Activated B cell treated with CpG ODN at 0.5 μM for 24 hours (primary cell): ENCODE results near the gene MT2A. TPM values are rescaled to one million over a fixed set of nuclear protein-coding genes. Genes with fewer than 3 reads are reported as not detected.

Experiments
- ATAC-seq: fragments of 200-7000 bp; cut with Tn5 transposase; one replicate; pipeline ENCODE4 v1.10.0; 2021; ENCODE audit warnings: low read depth, mild to moderate bottlenecking, moderate library complexity
- CTCF ChIA-PET: fragments of 350-600 bp; sonication (Branson Sonifier 250); formaldehyde crosslinking; loops from one replicate; lab custom pipeline; 2021; ENCODE audit warnings: antibody characterized with exemption; lab: Charles Lee
- POLR2A ChIA-PET: fragments of 350-600 bp; sonication (Branson Sonifier 250); formaldehyde crosslinking; loops from one replicate; lab custom pipeline; 2021; ENCODE audit warnings: antibody characterized with exemption; lab: Charles Lee
- DNase-seq: peaks from one replicate; pipeline ENCODE4 v3.0.0; 2022
- H3K27ac Mint-ChIP-seq: one replicate; pipeline ENCODE4 v1.8.0; 2020; ENCODE audit warnings: mixed read lengths
- H3K27me3 Mint-ChIP-seq: one replicate; pipeline ENCODE4 v1.8.0; 2021; ENCODE audit warnings: mixed read lengths
- H3K36me3 Mint-ChIP-seq: one replicate; pipeline ENCODE4 v1.8.0; 2021; ENCODE audit warnings: low read depth, mixed read lengths
- H3K4me1 Mint-ChIP-seq: one replicate; pipeline ENCODE4 v1.8.0; 2021; ENCODE audit warnings: mixed read lengths
- H3K4me3 Mint-ChIP-seq: one replicate; pipeline ENCODE4 v1.8.0; 2020; ENCODE audit warnings: mild to moderate bottlenecking, mixed read lengths
- H3K9me3 Mint-ChIP-seq: one replicate; pipeline ENCODE4 v1.8.0; 2020; ENCODE audit warnings: mixed read lengths
- CTCF ChIP-seq: fragments of 200-600 bp; IDR thresholded peaks from one replicate; pipeline ENCODE4 v1.8.0; 2022; ENCODE audit warnings: antibody characterized with exemption, mild to moderate bottlenecking
- intact Hi-C: fragments of 100-400 bp; cut with micrococcal nuclease; formaldehyde crosslinking; loops from one replicate; pipeline ENCODE4 v1.15.1; 2024
- total RNA-seq: library from RNA; stranded (reverse); gene quantifications from 2 replicates; pipeline ENCODE4 v1.2.3, GENCODE V29; 2022

Gene MT2A
- total RNA-seq, 1 donor from 2014 or later = 77.4 TPM

- DNase-seq (no peak), ATAC-seq (no peak)
- H3K4me3 Mint-ChIP-seq = no peak overlapping the region
- POLR2A ChIA-PET = no interaction called here
- H3K36me3 Mint-ChIP-seq = no peaks in the 10 kb centered on the region
- TF ChIP-seq CTCF = no peak
- H3K4me1 Mint-ChIP-seq = peaks cover 49% of the 10 kb centered on the region
- peaks cover 40% of the 10 kb centered on the region for H3K27me3 Mint-ChIP-seq
- no peaks in the 10 kb centered on the region for H3K9me3 Mint-ChIP-seq
- H3K27ac Mint-ChIP-seq = no peak overlapping the region
- intact Hi-C loops = no loop called here
- CTCF ChIA-PET = no interaction called here
Measured at GRCh38 chr16:56628486-56629350, 20.3 kb downstream of the MT2A start.

GRCh38 chr16:56629531-56629930 lies 21.1 kb downstream of the MT2A start:
- DNase-seq (no peak), ATAC-seq (no peak)
- Mint-ChIP-seq H3K9me3 (no peaks in the 10 kb centered on the region), H3K27me3 (peaks cover 43% of the 10 kb centered on the region), H3K27ac (peak overlapping the region; percentile 64), H3K36me3 (no peaks in the 10 kb centered on the region), H3K4me1 (peaks cover 47% of the 10 kb centered on the region), H3K4me3 (no peak overlapping the region)
- ChIA-PET CTCF (interaction anchor here (1.1 to 1.7 kb wide), 4 partner anchors 19 to 72 kb away, joined by 3 to 6 read pairs (median 4); partner anchors contain the start of gene MT2A), POLR2A (interaction anchor here (1.0 to 1.3 kb wide), 4 partner anchors 11 to 54 kb away, joined by 3 to 6 read pairs (median 4); partner anchors contain the start of gene MT2A)
- no peak for TF ChIP-seq CTCF
- intact Hi-C loops = no loop called here

GRCh38 chr16:56630134-56630533 lies 21.8 kb downstream of the MT2A start:
- DNase-seq = no peak

GRCh38 chr16:56631197-56631596 lies 22.8 kb downstream of the MT2A start:
- POLR2A ChIA-PET = no interaction called here
- intact Hi-C loops = loop anchor here (5.0 to 10.0 kb wide), 2 partner anchors 41 to 304 kb away; partner anchors contain the start of gene HERPUD1
- Mint-ChIP-seq H3K27ac (no peak overlapping the region), H3K9me3 (no peaks in the 10 kb centered on the region), H3K4me3 (no peak overlapping the region), H3K27me3 (peaks cover 35% of the 10 kb centered on the region), H3K36me3 (no peaks in the 10 kb centered on the region), H3K4me1 (peaks cover 43% of the 10 kb centered on the region)
- TF ChIP-seq CTCF = no peak
- DNase-seq = no peak
- no peak for ATAC-seq
- CTCF ChIA-PET = interaction anchor here (1.5 to 1.7 kb wide), 2 partner anchors 30 to 71 kb away, joined by 5 to 6 read pairs; no protein-coding TSS in a partner anchor

More at GRCh38 chr16:56630134-56630533, 21.8 kb downstream of the MT2A start:
- H3K9me3 Mint-ChIP-seq = no peaks in the 10 kb centered on the region
- peaks cover 43% of the 10 kb centered on the region for H3K27me3 Mint-ChIP-seq
- ChIA-PET POLR2A (interaction anchor here (0.9 to 1.3 kb wide), 5 partner anchors 10 to 53 kb away, joined by 3 to 6 read pairs (median 3); partner anchors contain the start of gene MT2A), CTCF (interaction anchor here (0.7 to 1.7 kb wide), 5 partner anchors 13 to 72 kb away, joined by 3 to 6 read pairs (median 4); partner anchors contain the start of gene MT2A)
- H3K4me3 Mint-ChIP-seq = peak overlapping the region; percentile 50
- peak; percentile 95 for ATAC-seq
- H3K4me1 Mint-ChIP-seq = peaks cover 47% of the 10 kb centered on the region
- intact Hi-C loops = loop anchor here (1.0 to 10.0 kb wide), 5 partner anchors 13 to 305 kb away; partner anchors contain the start of genes HERPUD1 and MT1X
- no peak for TF ChIP-seq CTCF
- H3K27ac Mint-ChIP-seq = peak overlapping the region; percentile 64
- no peaks in the 10 kb centered on the region for H3K36me3 Mint-ChIP-seq

- Mint-ChIP-seq H3K4me1 (peaks cover 43% of the 10 kb centered on the region), H3K9me3 (no peaks in the 10 kb centered on the region), H3K27ac (no peak overlapping the region), H3K36me3 (no peaks in the 10 kb centered on the region), H3K27me3 (peaks cover 36% of the 10 kb centered on the region), H3K4me3 (peak overlapping the region; percentile 65)
- ATAC-seq = no peak
- no peak for DNase-seq
- no peak for TF ChIP-seq CTCF
- intact Hi-C loops = loop anchor here (5.0 to 10.0 kb wide), 2 partner anchors 41 to 303 kb away; partner anchors contain the start of gene HERPUD1
- ChIA-PET CTCF (no interaction called here), POLR2A (no interaction called here)
Measured at GRCh38 chr16:56631832-56632155, 23.4 kb downstream of the MT2A start.
